A673 (cell line): ENCODE data around the gene ADAM19. TPM values are rescaled to one million over a fixed set of nuclear protein-coding genes. Genes with fewer than 3 reads are reported as not detected.

Experiments
- BruUV-seq: library from RNA; stranded (reverse); fragments of 400-500 nt; replicated peaks from 2 replicates; lab custom pipeline; 2021; lab: Mats Ljungman, UMichigan
- CTCF ChIA-PET: fragments of 300-600 bp; sonication (Branson Sonifier 250); formaldehyde crosslinking; loops from one replicate; lab custom pipeline; 2022; ENCODE audit warnings: antibody characterized with exemption; lab: Charles Lee
- POLR2A ChIA-PET: fragments of 300-600 bp; sonication (Branson Sonifier 250); formaldehyde crosslinking; loops from one replicate; lab custom pipeline; 2022; ENCODE audit warnings: antibody characterized with exemption; ENCODE audit not compliant: low non-redundant PET; lab: Charles Lee
- DNase-seq: peaks from one replicate; pipeline ENCODE4 v3.0.0-alpha.2; 2015; ENCODE audit warnings: low spot score
- H3K27ac ChIP-seq: fragments of 200-600 bp; sonication (generic); 2 replicates; pipeline ENCODE4 v1.5.1; 2016; ENCODE audit warnings: mixed run types, low read depth, mild to moderate bottlenecking, mixed read lengths, antibody characterized with exemption, low read length; ENCODE audit not compliant: poor library complexity, severe bottlenecking
- H3K27me3 ChIP-seq: fragments of 200-600 bp; sonication (generic); replicated peaks from 2 replicates; pipeline ENCODE4 v1.6.1; 2017; ENCODE audit warnings: mixed run types, low read depth, mild to moderate bottlenecking, mixed read lengths, antibody characterized with exemption, low read length; ENCODE audit not compliant: insufficient read depth, poor library complexity
- H3K36me3 ChIP-seq: fragments of 200-600 bp; sonication (generic); 2 replicates; pipeline ENCODE4 v1.6.1; 2016; ENCODE audit warnings: mixed run types, mild to moderate bottlenecking, mixed read lengths, antibody characterized with exemption, low read length; ENCODE audit not compliant: insufficient read depth, poor library complexity, severe bottlenecking
- H3K4me1 ChIP-seq: fragments of 200-600 bp; sonication (generic); 2 replicates; pipeline ENCODE4 v1.6.1; 2017; ENCODE audit warnings: mixed run types, mild to moderate bottlenecking, mixed read lengths, antibody characterized with exemption, low read length; ENCODE audit not compliant: insufficient read depth, poor library complexity, severe bottlenecking
- H3K4me3 ChIP-seq: fragments of 200-600 bp; sonication (generic); 2 replicates; pipeline ENCODE4 v1.5.1; 2016; ENCODE audit warnings: low read depth, mixed run types, mild to moderate bottlenecking, mixed read lengths, low read length; ENCODE audit not compliant: poor library complexity, severe bottlenecking
- H3K9me3 ChIP-seq: fragments of 200-600 bp; sonication (generic); 2 replicates; pipeline ENCODE4 v1.6.1; 2016; ENCODE audit warnings: mixed run types, low read depth, mild to moderate bottlenecking, mixed read lengths, antibody characterized with exemption, low read length; ENCODE audit not compliant: poor library complexity, severe bottlenecking
- CTCF ChIP-seq: fragments of 300-800, 200-600 bp; sonication (generic); conservative IDR thresholded peaks from 2 replicates; pipeline ENCODE4 v1.5.1; 2017; ENCODE audit warnings: low read depth, mild to moderate bottlenecking, antibody characterized with exemption, low read length, moderate library complexity, mixed read lengths
- EZH2 ChIP-seq: fragments of 200-600 bp; sonication (generic); IDR thresholded peaks from 2 replicates; pipeline ENCODE4 v1.6.1; 2017; ENCODE audit warnings: borderline replicate concordance, low read depth, mild to moderate bottlenecking, mixed read lengths, antibody characterized with exemption, low read length; ENCODE audit not compliant: poor library complexity, severe bottlenecking
- intact Hi-C: fragments of 100-400 bp; cut with micrococcal nuclease; formaldehyde crosslinking; loops from one replicate; pipeline ENCODE4 v1.10.0; 2022; ENCODE audit not compliant: unreplicated experiment
- total RNA-seq: library from RNA; stranded (reverse); gene quantifications from 2 replicates; pipeline ENCODE4 v1.2.3, GENCODE V29; 2021

ADAM19 gene
- total RNA-seq, 1 experiment from 2014 or later, result 1.7 TPM

GRCh38 chr5:157469687-157470086 lies 105.9 kb downstream of the ADAM19 start:
- no peak for TF ChIP-seq EZH2
- TF ChIP-seq CTCF, result no peak
- Histone ChIP-seq H3K9me3 (no peaks in the 10 kb centered on the region), H3K27ac (no peak overlapping the region), H3K36me3 (no peaks in the 10 kb centered on the region), H3K4me1 (no peaks in the 10 kb centered on the region), H3K4me3 (no peak overlapping the region), H3K27me3 (no peaks in the 10 kb centered on the region)
- no TSS peak for BruUV-seq
- ChIA-PET POLR2A (no interaction called here), CTCF (no interaction called here)
- no peak for DNase-seq
- intact Hi-C loops, result loop anchor here (2.0 to 10.0 kb wide), 2 partner anchors 39 to 325 kb away; partner anchors contain the start of gene MED7

GRCh38 chr5:157469073-157469472 lies 106.5 kb downstream of the ADAM19 start:
- no peaks in the 10 kb centered on the region for H3K4me1 ChIP-seq
- no peak for DNase-seq
- BruUV-seq, result no TSS peak
- TF ChIP-seq EZH2 (no peak), CTCF (no peak)
- H3K27ac ChIP-seq, result no peak overlapping the region
- H3K9me3 ChIP-seq, result no peaks in the 10 kb centered on the region
- no peak overlapping the region for H3K4me3 ChIP-seq
- ChIA-PET CTCF (no interaction called here), POLR2A (no interaction called here)
- H3K36me3 ChIP-seq, result no peaks in the 10 kb centered on the region
- intact Hi-C loops, result no loop called here
- no peaks in the 10 kb centered on the region for H3K27me3 ChIP-seq

- no peak overlapping the region for H3K4me3 ChIP-seq
- no peak for DNase-seq
- ChIA-PET CTCF (no interaction called here), POLR2A (no interaction called here)
- TF ChIP-seq CTCF, result no peak
- no peak for TF ChIP-seq EZH2
- no peak overlapping the region for H3K27ac ChIP-seq
- no peaks in the 10 kb centered on the region for H3K9me3 ChIP-seq
- BruUV-seq, result no TSS peak
- no peaks in the 10 kb centered on the region for H3K36me3 ChIP-seq
- H3K4me1 ChIP-seq, result no peaks in the 10 kb centered on the region
- intact Hi-C loops, result no loop called here
- H3K27me3 ChIP-seq, result no peaks in the 10 kb centered on the region
Measured at GRCh38 chr5:157468293-157468965, 107.1 kb downstream of the ADAM19 start.
